CD4-positive, alpha-beta T cell treated with Interleukin-10 for 1 hour (primary cell): Measurements from ENCODE around the gene PLEK2.
"Not testable (repeated sequence)": the region's sequence is repeated elsewhere in the genome, so short reads cannot be mapped to it uniquely, and the experiment has no call there.

Source experiments
- DNase-seq: peaks from one replicate; pipeline ENCODE4 v3.0.0-alpha.2; 2020

The PLEK2 gene

GRCh38 chr14:67357186-67357968, 54.6 kb downstream of the PLEK2 start:
- DNase-seq, result no peak

GRCh38 chr14:67352055-67352454, 59.9 kb downstream of the PLEK2 start:
- no peak for DNase-seq

GRCh38 chr14:67345583-67345982, 66.4 kb downstream of the PLEK2 start:
- no peak for DNase-seq

GRCh38 chr14:67343601-67344230, 68.2 kb downstream of the PLEK2 start:
- no peak for DNase-seq

- DNase-seq, result not testable (repeated sequence)
Measured at GRCh38 chr14:67341231-67341630, 70.7 kb downstream of the PLEK2 start.
